Measurements from ENCODE around the gene GRIN2C.
A peak's percentile ranks its signal among the peaks of the same experiment; 100 is the strongest.

GRIN2C gene

DNA sequence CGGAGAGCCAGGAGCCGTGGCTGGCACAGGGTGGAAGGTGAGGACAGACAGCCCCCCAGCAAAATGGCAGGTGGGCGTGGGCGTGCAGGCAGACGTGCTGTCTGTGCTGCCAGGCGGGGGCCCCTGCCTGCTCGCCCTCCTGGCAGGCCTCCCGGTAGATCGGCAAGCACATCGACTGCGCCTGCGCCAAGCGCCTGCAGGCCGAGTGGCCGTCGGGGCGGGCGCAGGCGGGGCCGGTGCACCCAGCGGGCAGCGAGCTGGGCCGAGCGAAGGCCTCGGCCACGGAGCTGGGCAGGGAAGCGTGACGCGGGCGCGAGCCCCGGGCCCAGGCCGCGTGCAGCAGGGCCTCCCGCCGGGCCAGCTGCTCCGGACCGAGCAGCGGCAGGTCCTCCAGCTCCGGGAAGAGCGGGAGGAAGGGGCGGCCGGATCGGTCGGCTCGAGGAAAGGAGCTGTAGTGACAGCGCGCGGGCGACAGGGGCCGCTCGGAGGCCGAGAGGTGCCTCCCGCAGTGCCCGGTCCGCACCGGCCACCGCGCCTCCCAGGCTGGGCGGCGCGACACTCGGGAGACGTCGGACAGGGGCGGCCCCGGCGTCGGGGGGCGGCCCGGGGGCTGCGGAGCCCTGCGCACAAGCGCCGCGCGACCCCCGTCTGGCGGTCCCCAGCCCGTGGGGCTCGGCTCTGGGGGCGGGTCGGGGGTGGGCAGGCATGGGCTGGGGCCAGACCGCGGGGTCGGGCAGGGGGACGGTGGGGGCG is 16.9 kb downstream of the GRIN2C start:
- DNase-seq: peak in 1 of 2 experiments; percentile 83

- no peak for DNase-seq
These were observed 17.5 kb downstream of the GRIN2C start for GRCh38 chr17:74842146-74842598.

GRCh38 chr17:74840989-74841666 is 18.6 kb downstream of the GRIN2C start:
- DNase-seq: no peak

- DNase-seq: no peak
These were observed 19.5 kb downstream of the GRIN2C start for GRCh38 chr17:74839990-74840852.

GRCh38 chr17:74838274-74838673 is 21.4 kb downstream of the GRIN2C start:
- DNase-seq: no peak

- no peak for DNase-seq
These were observed 22.8 kb downstream of the GRIN2C start for GRCh38 chr17:74836691-74837467.

- DNase-seq: no peak
These were observed 23.5 kb downstream of the GRIN2C start for GRCh38 chr17:74836191-74836590.

DNA sequence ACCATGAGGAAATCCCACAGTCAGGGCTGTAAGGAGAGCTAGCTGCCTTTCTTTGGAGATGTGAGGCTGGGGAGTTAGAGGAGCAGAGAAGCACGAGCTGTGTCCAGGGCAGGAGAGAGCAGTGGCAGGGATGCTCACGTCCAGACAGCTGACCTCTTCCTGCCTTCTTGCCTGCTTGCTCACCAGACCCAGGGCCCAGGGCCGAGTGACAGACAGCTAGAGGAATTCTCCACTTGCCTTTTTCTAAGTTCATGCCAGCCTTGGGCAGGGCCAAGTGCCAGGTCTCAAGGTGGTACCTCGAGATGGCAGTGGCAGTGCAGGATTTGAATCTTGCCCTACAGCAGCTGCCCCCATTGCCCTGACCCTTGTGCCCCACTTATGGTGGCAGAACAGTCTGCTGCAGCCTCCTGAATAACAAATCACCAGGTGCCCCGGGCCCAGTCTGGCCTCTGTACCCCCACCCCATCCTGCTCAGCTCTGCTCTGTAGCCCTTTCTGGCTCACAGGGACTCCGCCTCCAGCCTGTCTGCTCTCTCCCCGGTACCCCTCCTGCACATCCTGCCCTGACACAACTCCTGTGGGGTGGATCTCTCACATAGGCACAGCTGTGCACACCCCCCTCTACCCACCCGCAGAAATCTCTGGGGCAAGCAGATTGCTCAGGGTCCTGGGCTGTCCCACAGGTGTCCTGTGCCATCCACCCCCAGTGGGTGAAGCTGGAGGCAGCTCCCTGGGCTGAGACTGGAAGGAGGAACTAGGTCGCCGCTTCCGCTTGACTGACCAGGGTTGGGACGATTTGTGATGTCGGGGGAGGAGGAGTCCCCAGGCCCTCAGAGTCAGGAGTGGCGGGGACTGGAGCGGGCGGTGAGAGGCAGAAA is 25.9 kb downstream of the GRIN2C start:
- DNase-seq: no peak

DNA sequence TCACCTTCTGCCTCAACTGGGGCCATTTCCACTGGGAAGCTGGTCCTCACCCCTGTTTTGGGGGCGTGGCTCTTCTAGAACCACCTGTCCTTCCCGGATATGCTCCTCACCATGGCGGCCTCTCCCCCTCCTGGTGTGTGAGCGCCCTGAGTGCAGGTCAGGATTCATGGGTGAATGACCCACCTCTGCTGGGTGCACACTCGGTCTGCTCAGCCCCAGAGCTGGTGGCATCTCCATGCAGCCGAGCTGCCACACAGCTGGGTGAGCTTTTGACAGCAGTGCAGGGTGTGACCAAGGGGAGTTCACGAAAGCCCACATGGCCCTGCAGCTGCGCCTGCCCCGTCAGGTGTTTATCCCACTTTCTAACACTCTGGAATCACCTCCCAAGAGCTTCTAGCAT is 27.3 kb downstream of the GRIN2C start:
- peak in 1 of 2 experiments; percentile 31 for DNase-seq

- DNase-seq: peak in 1 of 2 experiments; percentile 50
These were observed 28.1 kb downstream of the GRIN2C start for GRCh38 chr17:74831444-74832146.

GRCh38 chr17:74830861-74831260 is 28.8 kb downstream of the GRIN2C start:
- no peak for DNase-seq

DNA sequence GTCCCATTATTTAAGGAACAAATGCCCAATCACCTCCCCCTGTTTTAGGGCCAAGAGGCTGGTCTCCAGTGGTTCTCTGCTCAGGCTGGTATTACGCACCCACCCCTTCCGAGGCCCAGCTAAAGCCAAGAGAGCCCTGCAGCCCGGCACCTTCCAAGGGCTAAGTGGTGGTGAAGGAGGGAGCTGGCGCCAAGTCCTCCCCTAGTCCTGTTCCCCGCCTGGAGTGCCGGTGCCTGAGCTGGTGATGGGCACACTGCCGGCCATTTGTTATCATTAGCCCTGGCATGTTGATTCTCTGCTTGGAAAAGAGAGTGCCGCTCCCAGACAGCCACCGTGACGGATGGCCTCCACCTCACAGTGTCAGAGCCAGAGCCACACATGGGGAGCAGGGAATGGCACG is 31.9 kb downstream of the GRIN2C start:
- DNase-seq: no peak

DNA sequence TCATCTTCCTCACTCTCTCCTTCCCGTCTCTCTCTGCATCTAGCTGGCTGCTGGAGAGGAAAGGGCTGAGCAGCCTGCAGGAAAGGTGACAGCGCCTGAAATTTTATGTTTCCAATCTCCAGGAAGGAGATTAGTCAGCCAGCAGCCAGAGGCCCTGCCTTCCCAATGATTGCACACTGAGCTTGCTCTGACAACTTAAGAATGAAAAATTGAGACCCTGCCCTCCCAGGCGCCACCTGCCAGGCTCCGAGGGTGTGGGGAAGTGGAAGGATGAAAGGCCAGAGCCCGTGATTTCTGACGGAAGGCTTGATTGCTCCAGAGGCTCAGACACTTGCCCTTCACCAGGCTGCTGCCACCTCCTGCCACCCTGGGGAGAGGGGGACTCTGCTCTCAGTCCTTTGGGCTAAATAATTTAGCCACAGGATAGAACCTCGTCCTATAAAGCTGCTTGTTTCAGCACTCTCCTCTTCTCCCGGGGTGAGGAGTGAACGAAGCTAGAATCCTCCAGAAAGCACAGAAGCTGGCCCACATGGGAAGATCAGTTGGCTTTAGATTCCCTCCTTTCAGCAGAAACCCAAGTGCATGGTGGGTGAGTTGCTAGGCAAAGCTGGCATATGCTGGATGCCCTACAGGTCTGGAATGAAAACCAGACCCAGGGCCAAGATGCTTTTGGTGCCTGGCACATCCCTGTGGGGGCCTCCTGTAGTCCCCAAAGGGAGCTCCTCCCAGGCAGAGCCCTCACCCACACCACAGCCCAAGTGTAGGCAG is 33.5 kb downstream of the GRIN2C start:
- no peak for DNase-seq

DNA sequence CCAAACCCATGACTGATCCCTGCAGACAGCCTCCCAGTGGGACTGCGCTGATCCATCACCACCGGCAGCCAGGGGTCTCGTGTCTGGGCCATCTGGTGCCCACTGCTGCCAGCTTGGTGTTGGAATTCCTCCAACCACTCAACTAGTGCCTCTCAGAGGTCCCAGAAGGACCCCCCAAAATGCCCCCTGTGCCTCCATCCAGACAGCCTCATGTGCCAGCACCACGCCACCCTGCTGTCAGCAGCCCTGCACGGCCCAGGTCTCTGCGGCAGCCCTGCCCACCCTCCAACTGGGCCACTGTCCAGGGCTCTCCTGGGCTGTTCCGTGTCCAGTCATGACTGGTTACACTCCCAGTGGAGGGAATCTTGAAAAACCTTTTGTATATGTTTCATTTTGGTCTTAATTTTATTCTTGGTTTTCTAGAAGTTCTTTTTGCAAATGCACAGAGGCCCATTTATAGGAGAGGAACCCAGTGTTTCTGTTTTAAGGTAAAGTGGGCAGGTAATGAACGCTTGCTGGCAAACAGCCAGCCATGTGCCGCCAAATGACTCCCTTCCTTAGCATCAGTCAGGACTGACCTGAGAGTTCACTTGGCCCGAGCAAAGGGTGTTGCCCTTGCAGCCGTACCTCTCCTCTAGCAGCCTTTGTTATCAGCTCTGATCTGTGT is 34.6 kb downstream of the GRIN2C start:
- DNase-seq: no peak

GRCh38 chr17:74822939-74823367 is 36.7 kb downstream of the GRIN2C start:
- no peak for DNase-seq

DNA sequence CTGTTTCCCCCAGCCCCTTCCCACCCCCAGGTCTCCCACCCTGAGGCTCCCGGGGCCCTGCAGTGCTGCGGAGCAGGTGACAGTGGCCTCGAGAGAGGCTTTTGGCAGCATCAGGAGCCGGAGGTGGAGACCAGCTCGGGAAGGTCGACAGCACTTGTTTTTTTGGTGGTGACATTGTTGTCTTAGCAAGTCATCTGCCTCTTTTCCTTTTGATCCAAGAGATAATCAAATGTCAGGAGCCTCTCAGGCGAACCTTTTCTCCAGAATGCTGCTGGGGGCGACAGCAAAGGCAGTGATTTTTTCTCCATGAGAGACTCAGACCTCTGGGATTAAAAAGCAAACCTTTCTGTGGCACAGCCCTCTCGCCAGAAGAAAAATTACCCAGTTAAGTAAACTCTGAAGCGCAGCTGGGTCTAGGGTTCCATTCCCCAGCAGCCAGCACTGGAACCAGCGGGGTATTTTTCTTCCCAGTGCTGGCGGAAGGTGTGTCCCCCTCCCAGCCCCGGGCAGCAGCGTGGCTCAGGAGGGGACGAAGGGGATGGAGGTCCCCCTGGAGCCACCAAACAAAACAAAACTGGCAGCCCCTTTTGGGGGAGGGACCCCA is 37.2 kb downstream of the GRIN2C start:
- DNase-seq: no peak

- no peak for DNase-seq
These were observed 37.9 kb downstream of the GRIN2C start for GRCh38 chr17:74821655-74822334.

DNA sequence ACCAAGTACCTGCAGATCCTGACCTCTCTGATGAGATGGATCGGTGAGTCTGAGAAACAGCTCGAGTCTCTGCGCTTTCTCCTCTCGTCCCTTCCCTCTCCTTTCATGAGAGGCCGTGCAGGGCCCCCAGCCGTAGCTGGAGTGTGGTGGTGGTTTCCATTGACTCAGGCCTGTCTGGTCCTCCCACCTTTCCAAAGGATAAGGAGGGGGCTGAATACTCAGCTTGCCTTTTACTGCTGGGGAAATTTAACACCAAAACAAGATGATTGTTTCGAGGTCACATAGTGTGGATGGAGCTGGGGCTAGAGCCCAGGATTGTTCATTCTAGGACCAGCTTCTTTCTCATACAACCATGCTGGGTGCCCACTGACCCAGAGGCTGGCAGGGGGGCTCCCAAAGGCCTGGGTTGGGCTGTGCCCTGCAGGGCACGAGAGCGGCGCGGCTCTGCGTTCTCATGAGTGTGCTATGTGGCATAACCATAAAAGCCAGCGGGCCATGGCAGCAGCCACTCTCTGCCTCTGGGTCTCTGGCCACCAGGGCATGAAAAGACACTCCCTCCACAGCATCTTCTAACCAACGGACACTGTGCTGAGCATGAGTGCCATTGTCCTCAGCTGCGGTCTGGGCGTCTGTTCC is 39.8 kb downstream of the GRIN2C start:
- DNase-seq: peak in 1 of 2 experiments; percentile 47
